Measurements from ENCODE around the gene GNA14.

GRCh38 chr9:77604316-77604715, 43.8 kb downstream of the GNA14 start:
- TF ChIP-seq CTCF (conservative IDR thresholded peaks at IDR 0.05) = no peak
- no peak for TF ChIP-seq EZH2 (IDR thresholded peaks at IDR 0.05; ENCODE audit: low read depth)

Data from PC-9 (cell line).